Measurements from ENCODE around the gene INMT.

Gene INMT

DNA sequence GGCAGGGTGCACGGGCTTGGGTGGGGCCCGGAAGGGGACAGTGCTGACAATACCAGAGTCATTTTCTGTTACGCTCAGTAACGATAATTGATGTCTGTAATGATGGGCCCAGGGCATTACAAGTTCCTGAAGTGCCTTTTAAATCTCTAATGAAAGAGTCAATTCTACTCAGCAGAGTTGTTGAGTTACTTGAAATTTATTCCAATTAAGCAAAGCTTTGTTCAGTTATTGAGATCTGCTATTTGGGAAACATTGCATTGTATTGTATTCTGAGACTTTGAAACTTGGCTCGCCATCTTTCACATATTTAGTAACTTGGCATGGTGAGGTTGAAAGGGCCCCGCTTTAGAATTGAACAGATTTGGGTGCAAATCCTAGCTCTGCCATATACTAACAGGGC is 54.0 kb downstream of the INMT start:
- DNase-seq (ENCODE audit: insufficient read length) (no peak), FAIRE-seq (no peak)
- TF ChIP-seq POLR2AphosphoS5 (IDR thresholded peaks at IDR 0.05; ENCODE audit: low read depth, low read length) (no peak), TAF1 (IDR thresholded peaks at IDR 0.05; ENCODE audit: borderline replicate concordance, low read depth, low read length) (no peak), POLR2A (IDR thresholded peaks at IDR 0.05; ENCODE audit: low read depth, low read length) (no peak)
